ENCODE results near the gene CUX1. TPM values are rescaled to one million over a fixed set of nuclear protein-coding genes. Genes with fewer than 3 reads are reported as not detected.
A peak's percentile ranks its signal among the peaks of the same experiment; 100 is the strongest.
"Not testable (repeated sequence)": the region's sequence is repeated elsewhere in the genome, so short reads cannot be mapped to it uniquely, and the experiment has no call there.

Gene CUX1
- total RNA-seq, 2 experiments from 2014 or later, result 20.2 to 20.4 TPM

DNA sequence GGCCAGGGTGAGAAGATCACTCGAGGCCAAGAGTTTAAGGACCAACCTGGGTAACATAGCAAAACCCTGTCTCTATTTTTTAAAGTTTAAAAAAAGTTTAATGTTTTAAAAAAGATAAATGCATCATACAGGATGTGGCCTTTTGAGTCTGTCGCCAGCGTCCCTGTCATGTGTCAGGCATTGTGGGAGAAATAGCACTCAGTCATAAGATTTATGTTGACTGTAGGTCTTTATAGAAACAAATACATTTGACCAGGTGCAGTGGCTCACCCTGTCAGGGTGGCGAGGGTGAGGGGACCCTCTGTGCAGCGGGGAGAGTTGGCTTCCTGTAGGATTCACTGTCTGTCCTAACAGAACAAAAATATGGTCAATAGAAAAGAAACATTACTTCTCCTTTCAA is 405.8 kb downstream of the CUX1 start:
- ATAC-seq (peak; percentile 58), DNase-seq (peak; percentile 34)
- no peaks in the 10 kb centered on the region for H3K27me3 Mint-ChIP-seq
- intact Hi-C loops (cut with micrococcal nuclease), result no loop called here
- POLR2A ChIA-PET, result no interaction called here
- H3K4me3 Mint-ChIP-seq, result no peak overlapping the region
- CTCF ChIA-PET, result no interaction called here
- H3K9me3 Mint-ChIP-seq, result no peaks in the 10 kb centered on the region
- no peaks in the 10 kb centered on the region for H3K36me3 Mint-ChIP-seq (ENCODE audit: low read depth)
- no peak overlapping the region for H3K27ac Mint-ChIP-seq
- TF ChIP-seq, protein P1, sequence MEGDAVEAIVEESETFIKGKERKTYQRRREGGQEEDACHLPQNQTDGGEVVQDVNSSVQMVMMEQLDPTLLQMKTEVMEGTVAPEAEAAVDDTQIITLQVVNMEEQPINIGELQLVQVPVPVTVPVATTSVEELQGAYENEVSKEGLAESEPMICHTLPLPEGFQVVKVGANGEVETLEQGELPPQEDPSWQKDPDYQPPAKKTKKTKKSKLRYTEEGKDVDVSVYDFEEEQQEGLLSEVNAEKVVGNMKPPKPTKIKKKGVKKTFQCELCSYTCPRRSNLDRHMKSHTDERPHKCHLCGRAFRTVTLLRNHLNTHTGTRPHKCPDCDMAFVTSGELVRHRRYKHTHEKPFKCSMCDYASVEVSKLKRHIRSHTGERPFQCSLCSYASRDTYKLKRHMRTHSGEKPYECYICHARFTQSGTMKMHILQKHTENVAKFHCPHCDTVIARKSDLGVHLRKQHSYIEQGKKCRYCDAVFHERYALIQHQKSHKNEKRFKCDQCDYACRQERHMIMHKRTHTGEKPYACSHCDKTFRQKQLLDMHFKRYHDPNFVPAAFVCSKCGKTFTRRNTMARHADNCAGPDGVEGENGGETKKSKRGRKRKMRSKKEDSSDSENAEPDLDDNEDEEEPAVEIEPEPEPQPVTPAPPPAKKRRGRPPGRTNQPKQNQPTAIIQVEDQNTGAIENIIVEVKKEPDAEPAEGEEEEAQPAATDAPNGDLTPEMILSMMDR (IDR thresholded peaks at IDR 0.05), result no peak
- H3K4me1 Mint-ChIP-seq (ENCODE audit: low read depth), result no peaks in the 10 kb centered on the region

DNA sequence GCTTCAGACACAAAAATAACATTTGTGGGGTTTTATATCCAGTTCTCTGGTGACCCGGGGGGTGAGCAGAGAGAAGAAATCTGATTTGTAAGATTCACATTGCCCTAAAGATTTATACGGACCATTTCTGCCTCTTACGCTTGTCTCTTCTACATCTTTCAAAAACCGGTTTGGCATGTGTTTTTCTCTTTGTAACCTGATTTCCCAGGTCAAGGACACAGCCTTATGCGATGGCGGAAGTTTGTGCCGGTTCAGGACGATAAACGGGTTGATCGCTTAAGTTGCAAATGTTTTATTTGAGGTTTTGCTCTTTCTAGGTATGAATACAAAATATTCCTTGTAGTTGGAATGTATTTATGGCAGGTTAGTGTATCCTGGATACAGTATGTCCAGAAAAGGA is 407.6 kb downstream of the CUX1 start:
- ChIA-PET POLR2A (no interaction called here), CTCF (no interaction called here)
- TF ChIP-seq, protein P1 (IDR thresholded peaks at IDR 0.05), result no peak
- intact Hi-C loops (cut with micrococcal nuclease), result no loop called here
- H3K27me3 Mint-ChIP-seq, result no peaks in the 10 kb centered on the region
- DNase-seq, result no peak
- no peaks in the 10 kb centered on the region for H3K36me3 Mint-ChIP-seq (ENCODE audit: low read depth)
- H3K9me3 Mint-ChIP-seq, result no peaks in the 10 kb centered on the region
- no peak overlapping the region for H3K27ac Mint-ChIP-seq
- no peak for ATAC-seq
- H3K4me1 Mint-ChIP-seq (ENCODE audit: low read depth), result no peaks in the 10 kb centered on the region
- H3K4me3 Mint-ChIP-seq, result no peak overlapping the region

DNA sequence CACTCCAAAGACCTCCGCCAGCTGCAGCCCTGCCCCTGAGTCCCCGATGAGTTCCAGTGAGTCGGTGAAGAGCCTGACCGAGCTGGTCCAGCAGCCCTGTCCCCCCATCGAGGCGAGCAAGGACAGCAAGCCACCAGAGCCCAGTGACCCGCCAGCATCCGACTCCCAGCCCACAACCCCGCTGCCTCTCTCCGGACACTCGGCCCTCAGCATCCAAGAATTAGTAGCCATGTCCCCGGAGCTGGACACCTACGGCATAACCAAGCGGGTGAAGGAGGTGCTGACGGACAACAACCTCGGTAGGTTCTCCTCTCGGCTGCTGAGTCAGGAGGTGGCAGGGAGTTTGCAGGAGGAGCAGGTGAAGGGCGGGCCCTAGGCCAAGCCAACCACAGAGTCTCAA is 409.9 kb downstream of the CUX1 start:
- H3K36me3 Mint-ChIP-seq (ENCODE audit: low read depth), result peaks cover 1% of the 10 kb centered on the region
- intact Hi-C loops (cut with micrococcal nuclease), result no loop called here
- DNase-seq, result no peak
- no peaks in the 10 kb centered on the region for H3K4me1 Mint-ChIP-seq (ENCODE audit: low read depth)
- no peak overlapping the region for H3K4me3 Mint-ChIP-seq
- POLR2A ChIA-PET, result no interaction called here
- H3K27ac Mint-ChIP-seq, result no peak overlapping the region
- CTCF ChIA-PET, result no interaction called here
- H3K27me3 Mint-ChIP-seq, result no peaks in the 10 kb centered on the region
- TF ChIP-seq, protein P1 (IDR thresholded peaks at IDR 0.05), result no peak
- no peak for ATAC-seq
- H3K9me3 Mint-ChIP-seq, result no peaks in the 10 kb centered on the region

DNA sequence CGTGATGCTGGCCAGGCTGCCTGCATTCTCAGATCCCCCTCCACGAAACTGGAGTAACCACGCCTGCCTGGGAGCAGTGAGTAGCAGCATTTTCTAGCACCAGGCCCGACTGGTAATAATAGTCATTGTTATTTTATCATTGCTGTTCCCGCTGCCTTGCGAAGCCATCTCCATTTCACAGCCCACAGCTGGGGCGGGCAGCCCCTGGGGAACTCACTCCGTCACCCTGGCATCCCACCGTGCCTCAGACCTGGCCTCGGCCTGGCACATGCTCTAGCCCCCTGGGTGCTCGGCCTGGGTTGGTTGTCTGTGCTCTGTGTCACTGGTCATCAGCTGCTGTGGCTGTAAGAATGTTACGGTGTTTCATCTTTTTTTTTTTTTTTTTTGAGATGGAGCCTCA is 411.5 kb downstream of the CUX1 start:
- ChIA-PET POLR2A (no interaction called here), CTCF (interaction anchor here (1.1 to 1.3 kb wide), 2 partner anchors 540 to 627 kb away, joined by 3 read pairs; no protein-coding TSS in a partner anchor)
- DNase-seq, result no peak
- H3K4me3 Mint-ChIP-seq, result no peak overlapping the region
- intact Hi-C loops (cut with micrococcal nuclease), result no loop called here
- peaks cover 1% of the 10 kb centered on the region for H3K36me3 Mint-ChIP-seq (ENCODE audit: low read depth)
- no peaks in the 10 kb centered on the region for H3K9me3 Mint-ChIP-seq
- no peak overlapping the region for H3K27ac Mint-ChIP-seq
- no peaks in the 10 kb centered on the region for H3K27me3 Mint-ChIP-seq
- TF ChIP-seq, protein P1 (IDR thresholded peaks at IDR 0.05), result no peak
- no peaks in the 10 kb centered on the region for H3K4me1 Mint-ChIP-seq (ENCODE audit: low read depth)
- no peak for ATAC-seq

DNA sequence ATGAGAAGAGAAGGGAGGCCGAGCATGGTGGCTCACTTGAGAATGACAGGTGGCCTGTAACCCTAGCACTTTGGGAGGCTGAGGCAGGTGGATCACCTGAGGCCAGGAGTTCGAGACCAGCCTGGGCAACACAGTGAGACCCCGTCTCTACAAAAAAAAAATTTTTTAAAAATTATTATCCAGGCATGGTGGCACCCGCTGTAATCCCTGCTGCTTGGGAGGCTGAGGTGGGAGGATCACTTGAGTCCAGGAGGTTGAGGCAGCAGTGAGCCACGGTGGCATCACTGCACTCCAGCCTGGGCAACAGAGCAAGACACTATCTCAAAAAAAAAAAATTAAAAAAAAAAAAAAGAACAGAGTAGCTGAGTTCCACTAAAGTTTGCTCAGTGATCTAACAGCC is 412.7 kb downstream of the CUX1 start:
- ATAC-seq; H3K36me3 Mint-ChIP-seq (ENCODE audit: low read depth); H3K4me1 Mint-ChIP-seq (ENCODE audit: low read depth); H3K9me3 Mint-ChIP-seq; DNase-seq; H3K4me3 Mint-ChIP-seq; H3K27me3 Mint-ChIP-seq; CTCF ChIA-PET; H3K27ac Mint-ChIP-seq: not testable (repeated sequence)
- POLR2A ChIA-PET, result interaction anchor here (0.6 kb wide), 1 partner anchor 385 kb away, joined by 3 read pairs; no protein-coding TSS in a partner anchor
- intact Hi-C loops (cut with micrococcal nuclease), result loop anchor here (10.0 kb wide), 2 partner anchors 545 to 625 kb away; no protein-coding TSS in a partner anchor

DNA sequence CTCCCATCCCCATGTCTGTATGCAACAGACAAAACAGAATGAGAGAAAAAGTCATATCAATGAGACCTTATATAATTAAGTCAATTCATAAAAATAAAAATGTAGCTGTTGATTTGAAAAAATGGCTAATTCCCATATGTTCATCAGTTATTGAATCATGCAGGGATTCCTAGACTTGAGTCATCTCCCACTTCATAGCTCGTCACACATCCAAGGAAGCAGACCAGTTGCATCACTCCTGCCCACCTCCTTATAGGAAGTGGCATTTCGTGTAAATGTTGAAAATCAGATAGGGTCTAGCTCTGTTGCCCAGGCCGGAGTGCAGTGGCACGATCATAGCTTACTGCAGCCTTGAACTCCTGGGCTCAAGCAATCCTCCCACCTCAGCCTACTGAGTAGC is 413.2 kb downstream of the CUX1 start:
- no peak for ATAC-seq

More for the DNA sequence above, 413.2 kb downstream of the CUX1 start:
- Mint-ChIP-seq H3K4me3 (no peak overlapping the region), H3K27me3 (no peaks in the 10 kb centered on the region), H3K27ac (no peak overlapping the region), H3K4me1 (ENCODE audit: low read depth) (no peaks in the 10 kb centered on the region), H3K9me3 (no peaks in the 10 kb centered on the region), H3K36me3 (ENCODE audit: low read depth) (peaks cover 1% of the 10 kb centered on the region)
- no peak for DNase-seq
- ChIA-PET POLR2A (interaction anchor here (0.6 kb wide), 1 partner anchor 385 kb away, joined by 3 read pairs; no protein-coding TSS in a partner anchor), CTCF (no interaction called here)
- intact Hi-C loops (cut with micrococcal nuclease), result loop anchor here (10.0 kb wide), 2 partner anchors 546 to 626 kb away; no protein-coding TSS in a partner anchor
- TF ChIP-seq, protein P1 (IDR thresholded peaks at IDR 0.05), result no peak

Measured in activated CD8-positive, alpha-beta T cell treated with anti-CD3 and anti-CD28 coated beads for 36 hours (primary cell).